Iris pigment epithelial cell (primary cell): ENCODE results near the gene ATPAF1.

Experiments
- DNase-seq: peaks from one replicate; pipeline ENCODE4 v3.0.0-alpha.2; 2011; ENCODE audit warnings: low read depth

ATPAF1 gene

DNA sequence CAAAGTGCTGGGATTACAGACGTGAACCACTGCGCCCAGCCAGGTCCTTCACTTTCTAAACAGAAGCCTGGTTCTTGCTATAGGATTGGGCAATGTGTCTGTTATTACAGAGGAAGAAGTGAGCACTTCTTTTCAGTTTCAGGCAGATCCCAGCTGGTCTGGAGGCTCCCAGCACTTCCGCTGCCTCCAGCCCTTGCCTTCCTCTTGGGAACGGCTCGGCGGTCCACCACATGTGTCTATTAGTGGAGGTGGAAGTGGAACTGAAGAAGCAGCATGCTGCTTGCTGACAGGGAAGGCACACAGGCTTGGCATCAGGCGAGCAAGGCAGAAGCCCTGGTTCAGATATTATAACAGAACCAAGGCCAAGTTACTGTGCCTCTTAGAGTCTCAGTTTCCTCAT, 81.1 kb downstream of the ATPAF1 start:
- no peak for DNase-seq

DNA sequence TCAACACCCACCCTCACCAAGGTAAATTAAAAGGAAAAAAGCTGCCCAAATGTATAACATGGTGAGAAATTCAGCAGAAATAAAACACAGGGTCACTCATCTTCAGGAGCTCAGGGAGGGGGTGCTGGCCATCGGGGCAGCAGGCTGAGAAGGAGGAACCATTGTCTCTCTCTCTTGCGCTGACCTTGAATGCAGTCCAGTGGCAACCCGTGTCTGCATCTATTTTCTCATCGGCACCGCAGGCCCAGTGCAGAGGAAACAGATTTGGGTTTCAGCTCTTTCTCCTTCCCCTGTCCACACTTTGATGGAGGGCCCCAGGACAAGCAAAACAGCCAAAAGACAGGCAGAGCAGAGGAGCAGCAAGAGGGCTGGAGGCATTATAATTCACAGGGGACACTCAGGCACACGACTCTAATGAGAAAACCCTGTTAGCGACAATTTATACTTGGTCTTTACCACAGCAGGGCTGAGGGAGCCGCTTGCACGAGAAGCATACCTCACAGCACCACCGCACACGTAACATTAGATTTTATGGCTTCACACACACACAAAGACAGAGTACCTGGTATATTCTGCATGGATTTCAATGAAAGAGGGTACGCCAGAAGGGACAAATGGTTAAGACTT, 82.7 kb downstream of the ATPAF1 start:
- DNase-seq = no peak

- DNase-seq = no peak
These were observed 84.7 kb downstream of the ATPAF1 start for GRCh38 chr1:46583494-46583893.

DNA sequence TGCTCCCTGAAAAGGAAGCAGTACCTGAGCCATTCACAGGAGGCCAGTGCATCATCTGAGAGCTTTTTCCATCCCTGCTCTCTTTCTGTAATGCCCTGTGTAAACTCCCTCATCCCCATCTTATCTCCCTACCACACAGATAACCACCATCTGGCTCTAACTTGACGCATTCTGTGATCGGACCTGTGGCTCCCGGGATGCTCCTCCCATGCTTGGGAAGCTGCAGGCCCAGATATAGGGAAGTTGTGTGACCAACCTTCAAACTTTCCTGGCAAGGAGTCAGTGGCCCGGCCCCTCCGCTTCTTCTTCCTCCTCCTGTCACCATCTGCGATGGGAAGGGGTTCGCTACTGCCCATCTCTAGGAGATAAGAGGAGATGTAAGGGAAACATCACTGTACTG, 85.2 kb downstream of the ATPAF1 start:
- DNase-seq = no peak
